ENCODE results near the gene MARK4.

GRCh38 chr19:45327404-45328143 is 76.5 kb downstream of the MARK4 start:
- TF ChIP-seq CTCF (IDR thresholded peaks at IDR 0.05), result no peak
- TF ChIP-seq POLR2A (IDR thresholded peaks at IDR 0.05), result no peak

Data from adrenal gland (tissue), 5 donors.